GM11168 (cell line): ENCODE results near the gene CDKN2B-AS1.

Source experiments
- in situ Hi-C: fragments of 300-500 bp; cut with MboI; formaldehyde crosslinking; loops from one replicate; pipeline ENCODE4 v1.12.0; 2022; ENCODE audit warnings: low sequenced_read_pairs; ENCODE audit not compliant: unreplicated experiment

Gene CDKN2B-AS1

GRCh38 chr9:22002038-22002437 lies 7.4 kb downstream of the CDKN2B-AS1 start:
- in situ Hi-C loops, result loop anchor here (25.0 kb wide), 1 partner anchor 190 kb away; the partner anchor contains the start of gene MTAP

DNA sequence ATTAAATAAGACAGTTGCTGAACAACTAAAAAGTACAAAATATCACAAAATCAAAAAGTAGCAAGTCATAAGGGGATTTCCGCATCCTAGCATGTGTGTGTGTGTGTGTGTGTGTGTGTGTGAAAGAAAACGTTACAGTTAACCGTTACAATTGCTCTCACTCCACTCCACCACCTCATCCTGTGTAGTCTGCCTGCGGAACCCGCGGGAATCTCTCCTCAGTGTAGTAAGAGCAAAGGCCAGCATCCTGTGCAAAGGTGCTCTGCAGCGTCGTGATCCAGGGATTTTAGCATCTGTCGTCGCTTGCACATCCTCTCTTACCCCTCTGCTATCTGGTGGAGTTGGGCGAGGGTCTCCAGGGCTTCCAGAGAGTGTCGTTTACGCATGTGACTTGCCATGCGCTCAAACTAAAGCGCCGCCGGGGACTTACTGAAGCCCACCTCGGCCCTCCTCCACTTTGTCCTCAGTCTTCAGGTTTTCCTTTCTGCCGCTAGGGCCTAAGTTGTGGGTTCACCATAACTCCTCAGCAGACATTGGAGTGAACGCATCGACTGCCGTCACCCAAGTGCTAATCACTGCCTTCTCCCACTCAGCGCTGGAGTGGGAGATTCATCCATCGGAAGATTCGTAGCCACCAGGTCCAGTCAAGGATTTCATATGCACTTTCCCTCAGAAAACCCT lies 10.6 kb downstream of the CDKN2B-AS1 start:
- in situ Hi-C loops, result loop anchor here (25.0 kb wide), 1 partner anchor 193 kb away; the partner anchor contains the start of gene MTAP

DNA sequence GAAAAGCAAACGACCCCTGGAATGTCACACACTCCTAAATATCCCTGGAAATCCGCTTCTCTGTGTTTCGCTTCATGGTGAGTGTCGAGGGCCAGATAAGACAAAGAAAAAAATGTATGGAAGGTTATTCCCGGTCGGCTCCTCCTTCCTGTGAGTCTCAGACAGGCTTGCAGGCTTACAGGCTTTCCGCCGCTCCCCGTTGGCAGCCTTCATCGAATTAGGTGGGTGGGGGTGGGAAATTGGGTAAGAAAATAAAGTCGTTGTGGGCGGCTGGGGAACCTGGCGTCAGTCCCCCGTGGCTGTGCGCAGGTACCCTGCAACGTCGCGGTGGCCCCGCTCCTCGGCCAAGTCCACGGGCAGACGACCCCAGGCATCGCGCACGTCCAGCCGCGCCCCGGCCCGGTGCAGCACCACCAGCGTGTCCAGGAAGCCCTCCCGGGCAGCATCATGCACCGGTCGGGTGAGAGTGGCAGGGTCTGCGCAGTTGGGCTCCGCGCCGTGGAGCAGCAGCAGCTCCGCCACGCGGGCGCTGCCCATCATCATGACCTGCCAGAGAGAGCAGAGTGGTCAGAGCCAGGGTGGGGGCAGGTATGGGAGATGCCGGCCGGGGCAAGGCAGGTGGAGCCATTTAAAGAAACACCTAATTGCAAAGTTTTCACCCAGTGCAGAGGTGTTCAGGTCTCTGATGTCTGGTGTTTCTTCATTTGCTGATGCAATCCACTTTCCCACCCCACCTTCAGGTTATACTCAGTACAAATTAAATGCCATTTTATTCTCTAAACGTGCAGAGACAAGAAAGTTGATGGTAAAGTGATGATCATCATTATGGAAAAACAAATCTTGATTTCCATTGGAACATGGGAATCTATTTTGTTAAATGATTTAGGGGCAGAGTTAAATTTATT lies 11.4 kb downstream of the CDKN2B-AS1 start:
- in situ Hi-C loops, result loop anchor here (25.0 kb wide), 1 partner anchor 194 kb away; the partner anchor contains the start of gene MTAP

GRCh38 chr9:22008384-22008716 lies 13.8 kb downstream of the CDKN2B-AS1 start:
- in situ Hi-C loops, result loop anchor here (25.0 kb wide), 1 partner anchor 196 kb away; the partner anchor contains the start of gene MTAP

GRCh38 chr9:22008717-22009505 lies 14.3 kb downstream of the CDKN2B-AS1 start, which contains the start of gene CDKN2B:
CDKN2B (minus strand) TSS chr9:22009305; CDS start chr9:22008953, 352 bp downstream.
- in situ Hi-C loops, result loop anchor here (25.0 kb wide), 1 partner anchor 197 kb away; the partner anchor contains the start of gene MTAP

- in situ Hi-C loops, result loop anchor here (25.0 kb wide), 1 partner anchor 197 kb away; the partner anchor contains the start of gene MTAP
Measured at GRCh38 chr9:22009506-22009867, 14.9 kb downstream of the CDKN2B-AS1 start.

DNA sequence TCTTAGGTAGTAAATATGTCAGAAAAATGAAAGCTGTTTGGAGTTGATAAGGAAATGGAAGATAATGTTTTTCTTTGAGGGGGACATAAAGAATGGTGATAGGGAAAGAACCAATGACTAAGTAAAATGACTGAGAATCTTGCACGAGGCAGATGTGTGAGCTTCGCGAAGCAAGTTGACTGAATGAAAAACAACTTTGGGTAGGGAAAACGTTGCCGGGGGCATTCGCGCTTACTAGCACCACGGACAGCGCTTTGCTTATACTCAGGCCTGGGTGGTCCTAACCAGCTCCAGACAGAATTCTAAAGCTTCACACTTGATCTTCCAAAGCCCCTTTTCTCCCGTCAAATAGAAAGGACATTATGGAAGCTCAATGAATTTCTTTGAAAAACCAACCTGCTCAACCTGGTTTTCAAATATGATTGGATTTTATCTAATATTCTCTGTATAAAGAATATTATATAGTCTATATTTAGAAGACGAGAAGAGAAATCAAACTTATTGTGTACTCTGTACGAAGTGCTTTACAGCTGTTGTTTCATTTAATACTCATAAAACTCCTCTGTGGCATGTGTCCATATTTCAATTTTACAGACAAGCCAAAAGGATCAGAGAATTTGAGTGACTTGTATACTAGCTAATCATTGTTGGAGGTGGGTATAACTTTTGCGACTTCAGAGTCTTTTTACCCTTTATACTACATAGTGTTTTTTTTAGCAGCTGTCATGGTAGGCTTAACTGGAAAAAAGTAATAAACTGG lies 16.5 kb downstream of the CDKN2B-AS1 start:
- in situ Hi-C loops, result loop anchor here (25.0 kb wide), 1 partner anchor 199 kb away; the partner anchor contains the start of gene MTAP

DNA sequence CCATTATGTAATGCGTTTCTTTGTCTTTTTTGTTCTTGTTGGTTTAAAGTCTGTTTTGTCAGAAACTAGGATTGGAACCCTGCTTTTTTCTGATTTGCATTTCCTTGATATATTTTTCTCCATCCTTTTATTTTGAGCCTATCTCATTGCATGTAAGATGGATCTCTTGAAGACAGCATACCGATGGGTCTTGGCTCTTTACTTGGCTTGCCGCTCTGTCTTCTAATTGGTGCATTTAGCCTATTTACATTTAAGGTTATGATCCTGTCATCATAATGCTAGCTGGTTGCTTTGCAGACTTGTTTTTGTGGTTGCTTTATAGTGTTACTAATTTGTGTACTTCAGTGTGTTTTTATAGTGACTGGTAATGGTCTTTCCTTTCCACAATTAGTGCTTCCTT lies 27.8 kb downstream of the CDKN2B-AS1 start:
- in situ Hi-C loops, result loop anchor here (25.0 kb wide), 1 partner anchor 210 kb away; the partner anchor contains the start of gene MTAP

- in situ Hi-C loops, result no loop called here
Measured at GRCh38 chr9:22026696-22027095, 32.1 kb downstream of the CDKN2B-AS1 start.

DNA sequence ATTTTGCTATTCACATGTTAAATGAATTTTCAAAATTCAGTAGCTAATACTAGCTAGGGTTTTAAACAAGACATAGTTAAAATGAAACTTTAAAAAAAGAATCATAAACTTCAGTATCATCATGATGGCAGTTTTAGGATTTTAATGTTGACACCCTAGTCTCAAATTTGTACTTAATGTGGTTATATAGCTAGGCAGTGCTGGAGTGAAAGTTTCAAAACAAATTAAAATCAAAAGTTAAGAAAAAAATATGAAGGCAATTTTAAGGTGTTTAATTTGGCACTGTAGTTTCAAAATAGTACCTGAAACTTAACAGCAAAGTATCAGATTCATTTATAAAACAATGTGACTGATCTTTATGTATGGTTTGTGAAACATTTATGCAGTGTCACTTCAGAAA lies 33.8 kb downstream of the CDKN2B-AS1 start:
- in situ Hi-C loops, result no loop called here

GRCh38 chr9:22029231-22029630 lies 34.6 kb downstream of the CDKN2B-AS1 start:
- in situ Hi-C loops, result no loop called here

DNA sequence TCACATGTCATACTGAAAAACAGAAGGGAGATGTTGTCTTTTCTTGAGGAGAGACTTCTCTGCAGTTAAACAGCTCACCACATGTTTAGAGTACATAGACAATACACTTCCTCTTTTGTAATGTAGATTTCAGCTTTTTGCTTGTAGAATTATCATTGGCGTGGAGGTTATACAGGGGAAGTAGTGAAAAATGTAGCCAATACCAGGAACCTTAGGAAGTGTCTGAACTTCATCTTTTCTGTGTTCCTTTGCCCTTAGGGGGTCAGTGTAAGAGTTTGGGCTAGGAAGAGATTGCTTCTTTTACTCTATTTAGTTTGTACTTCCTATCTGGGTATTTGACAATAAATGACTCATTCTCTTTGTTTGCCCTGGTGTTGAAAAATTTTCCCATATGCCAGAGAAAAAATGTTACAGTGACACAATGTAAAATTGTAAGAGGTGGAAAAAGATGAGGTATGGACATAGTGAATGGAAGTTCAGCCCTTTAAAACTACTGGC lies 35.6 kb downstream of the CDKN2B-AS1 start:
- in situ Hi-C loops, result loop anchor here (10.0 kb wide), 1 partner anchor 65 kb away; no protein-coding TSS in a partner anchor

DNA sequence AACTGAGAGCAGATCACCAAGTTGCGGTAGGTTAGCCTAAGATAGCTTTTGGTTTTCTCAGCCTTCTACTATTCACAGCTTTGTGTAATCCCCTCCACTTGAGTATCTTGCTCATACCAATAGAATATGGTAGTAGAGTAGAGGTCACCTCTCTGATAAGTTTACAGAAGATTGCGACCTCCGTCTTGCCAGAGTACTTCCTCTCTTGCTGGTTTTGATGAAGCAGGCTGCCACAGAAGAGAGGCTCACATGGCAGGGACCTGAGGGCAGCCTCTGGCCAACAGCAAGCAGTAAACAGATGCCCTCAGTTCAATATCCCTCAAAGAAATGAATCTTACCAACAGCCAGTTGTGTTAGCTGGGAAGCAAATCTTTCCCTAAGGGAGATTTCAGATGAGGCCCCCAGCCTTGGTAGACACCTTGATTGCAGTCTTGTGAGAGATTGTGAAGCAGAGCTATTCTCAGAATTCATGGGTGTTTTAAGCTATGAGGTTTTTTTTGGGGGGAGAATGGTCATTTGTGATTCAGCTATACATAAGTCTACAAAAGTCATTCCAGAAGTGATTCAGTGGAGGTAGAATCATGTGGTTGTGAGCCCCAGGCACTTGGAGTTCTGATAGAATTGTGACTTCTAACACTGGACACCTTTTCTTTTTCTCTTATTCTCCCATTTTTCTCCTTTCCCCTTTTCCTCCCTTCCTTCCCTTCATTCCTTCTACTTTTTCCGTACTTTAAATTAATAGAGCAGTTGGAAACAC lies 37.2 kb downstream of the CDKN2B-AS1 start:
- in situ Hi-C loops, result loop anchor here (10.0 kb wide), 1 partner anchor 67 kb away; no protein-coding TSS in a partner anchor

GRCh38 chr9:22033012-22033630 lies 38.5 kb downstream of the CDKN2B-AS1 start:
- in situ Hi-C loops, result loop anchor here (10.0 kb wide), 1 partner anchor 68 kb away; no protein-coding TSS in a partner anchor

DNA sequence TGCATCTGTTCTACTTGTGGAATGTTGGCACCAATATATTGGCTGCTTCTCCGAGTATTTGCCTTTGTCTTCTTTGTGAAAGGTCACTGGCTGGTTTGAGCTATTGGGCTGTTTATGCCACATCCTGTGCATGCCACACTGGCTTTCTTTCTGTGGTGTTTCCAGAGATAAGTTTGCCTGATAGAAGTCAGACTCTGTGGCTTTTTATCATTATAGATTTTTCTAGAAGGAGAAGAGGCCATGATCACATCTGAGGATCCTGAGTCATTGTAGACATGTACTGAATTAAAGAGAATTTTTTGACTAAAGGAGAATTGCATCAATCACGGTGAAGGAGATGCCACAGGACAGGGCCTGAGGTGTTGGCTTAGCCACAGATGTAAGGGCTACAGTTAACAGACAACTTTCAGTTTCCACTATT lies 41.0 kb downstream of the CDKN2B-AS1 start:
- in situ Hi-C loops, result loop anchor here (10.0 kb wide), 1 partner anchor 71 kb away; no protein-coding TSS in a partner anchor

GRCh38 chr9:22036866-22037626 lies 42.5 kb downstream of the CDKN2B-AS1 start:
- in situ Hi-C loops, result loop anchor here (10.0 kb wide), 1 partner anchor 72 kb away; no protein-coding TSS in a partner anchor
